Suprapubic skin (tissue), 4 donors: ENCODE measurements around the gene ZFAND3.

Source experiments
- POLR2A ChIP-seq, 2 donors: fragments of 450-650 bp; IDR thresholded peaks; one replicate each; pipeline ENCODE4 v1.6.1; 2017; ENCODE audit warnings: antibody characterized with exemption in 2 of 2, mild to moderate bottlenecking in 2 of 2, moderate library complexity in 2 of 2
- POLR2AphosphoS5 ChIP-seq, 3 donors: sonication (generic); formaldehyde crosslinking; IDR thresholded peaks; one replicate each; pipeline ENCODE4 v1.6.1; 2017; ENCODE audit warnings: antibody characterized with exemption in 3 of 3
- TF ChIP-seq, protein P1 (sequence below), 2 donors: fragments of 200-600 bp in 1 of 2; fragments of 450-650 bp in 1 of 2; sonication (generic) in 1 of 2; IDR thresholded peaks; one replicate each; pipeline ENCODE4 v1.5.1; 2016 to 2019; ENCODE audit warnings: antibody characterized with exemption in 2 of 2, mild to moderate bottlenecking in 1 of 2, moderate library complexity in 1 of 2

DNA sequence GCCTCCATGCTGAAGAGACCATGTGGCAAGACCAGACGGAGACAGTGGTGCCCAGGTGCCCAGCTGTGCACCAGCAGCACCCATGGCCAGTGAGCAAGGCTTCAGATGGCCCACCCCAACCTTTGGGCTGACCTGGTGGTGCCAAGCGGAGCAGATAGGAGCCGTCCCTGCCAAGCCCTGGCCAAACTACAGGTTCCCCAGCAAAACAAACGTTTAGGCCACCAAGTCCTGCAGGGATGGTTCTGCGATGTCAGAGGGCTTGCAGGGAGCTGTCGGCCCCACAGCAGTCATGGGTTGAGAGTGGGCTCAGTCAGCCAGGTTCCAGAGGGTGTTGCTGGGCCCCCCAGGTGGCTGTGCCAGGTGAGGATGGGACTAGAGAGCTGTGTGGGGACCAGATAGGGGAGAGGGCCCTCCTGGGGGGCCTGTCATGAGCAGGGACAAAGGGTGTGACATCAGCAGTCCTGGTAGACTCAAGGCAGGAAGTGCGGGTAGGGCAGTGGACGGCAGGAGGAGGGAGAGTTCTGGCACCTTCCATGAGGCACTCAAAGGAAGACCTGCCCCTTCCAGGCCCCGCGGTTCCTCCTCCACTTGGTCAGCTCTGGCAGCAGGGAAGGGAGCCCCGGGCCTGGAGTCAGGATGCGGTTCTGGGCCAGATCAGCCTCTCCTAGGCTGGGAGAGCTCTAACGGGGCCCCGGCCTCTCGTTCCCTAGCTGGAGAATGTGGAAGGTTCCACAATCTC, 342.4 kb downstream of the ZFAND3 start:
- TF ChIP-seq, protein P1, sequence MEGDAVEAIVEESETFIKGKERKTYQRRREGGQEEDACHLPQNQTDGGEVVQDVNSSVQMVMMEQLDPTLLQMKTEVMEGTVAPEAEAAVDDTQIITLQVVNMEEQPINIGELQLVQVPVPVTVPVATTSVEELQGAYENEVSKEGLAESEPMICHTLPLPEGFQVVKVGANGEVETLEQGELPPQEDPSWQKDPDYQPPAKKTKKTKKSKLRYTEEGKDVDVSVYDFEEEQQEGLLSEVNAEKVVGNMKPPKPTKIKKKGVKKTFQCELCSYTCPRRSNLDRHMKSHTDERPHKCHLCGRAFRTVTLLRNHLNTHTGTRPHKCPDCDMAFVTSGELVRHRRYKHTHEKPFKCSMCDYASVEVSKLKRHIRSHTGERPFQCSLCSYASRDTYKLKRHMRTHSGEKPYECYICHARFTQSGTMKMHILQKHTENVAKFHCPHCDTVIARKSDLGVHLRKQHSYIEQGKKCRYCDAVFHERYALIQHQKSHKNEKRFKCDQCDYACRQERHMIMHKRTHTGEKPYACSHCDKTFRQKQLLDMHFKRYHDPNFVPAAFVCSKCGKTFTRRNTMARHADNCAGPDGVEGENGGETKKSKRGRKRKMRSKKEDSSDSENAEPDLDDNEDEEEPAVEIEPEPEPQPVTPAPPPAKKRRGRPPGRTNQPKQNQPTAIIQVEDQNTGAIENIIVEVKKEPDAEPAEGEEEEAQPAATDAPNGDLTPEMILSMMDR (IDR thresholded peaks at IDR 0.05) = no peak
- TF ChIP-seq POLR2A (IDR thresholded peaks at IDR 0.05) (no peak), POLR2AphosphoS5 (IDR thresholded peaks at IDR 0.05) (no peak)
